ENCODE measurements around the gene DNAH14. TPM values are rescaled to one million over a fixed set of nuclear protein-coding genes. Genes with fewer than 3 reads are reported as not detected.

DNAH14 gene
- polyA plus RNA-seq, 2 of the 4 experiments (the other 2 are of a cell fraction): 15.9 to 35.8 TPM

GRCh38 chr1:225242611-225243010 is 313.1 kb downstream of the DNAH14 start (continued):
- TF ChIP-seq HMGXB4 (CRISPR knock-in tag; IDR thresholded peaks at IDR 0.05; ENCODE audit: borderline replicate concordance): no peak
- TF ChIP-seq MYC (IDR thresholded peaks at IDR 0.05; ENCODE audit: borderline replicate concordance, low read length): no peak
- TF ChIP-seq CHD4 (IDR thresholded peaks at IDR 0.05; ENCODE audit: borderline replicate concordance): no peak
- TF ChIP-seq FOSB (CRISPR knock-in tag; IDR thresholded peaks at IDR 0.05): no peak
- no peak for TF ChIP-seq PHF8 (IDR thresholded peaks at IDR 0.05; ENCODE audit: borderline replicate concordance, low read depth)
- no peak for TF ChIP-seq KDM5A (IDR thresholded peaks at IDR 0.05)

- TF ChIP-seq ZFP36 (IDR thresholded peaks at IDR 0.05; ENCODE audit: borderline replicate concordance, partially characterized antibody) (no peak), ATOH8 (CRISPR knock-in tag; IDR thresholded peaks at IDR 0.05; ENCODE audit: low read depth) (no peak), HOXB13 (CRISPR knock-in tag; IDR thresholded peaks at IDR 0.05; ENCODE audit: low read depth) (no peak), POLR2A (IDR thresholded peaks at IDR 0.05; ENCODE audit: low read length) (no peak), HOXA7 (CRISPR knock-in tag; IDR thresholded peaks at IDR 0.05) (no peak), ZSCAN20 (CRISPR knock-in tag; IDR thresholded peaks at IDR 0.05) (no peak)
- Histone ChIP-seq H3K27ac (no peak overlapping the region), H3K4me2 (no peak overlapping the region), H3K4me3 (no peak overlapping the region), H3K9me3 (no peaks in the 10 kb centered on the region), H3K4me1 (no peaks in the 10 kb centered on the region)
- 56% methylated on average over 4 of the region's 4 CpGs for WGBS (ENCODE audit: missing lambda C conversion rate)
- CTCF ChIA-PET: no interaction called here
- DNase-seq (ENCODE audit: low read depth in 1 of 2, low spot score in 1 of 2): no peak
- FAIRE-seq: no peak
- ATAC-seq: no peak
- POLR2A ChIA-PET: no interaction called here
These were observed 321.0 kb downstream of the DNAH14 start for GRCh38 chr1:225250432-225250831.

GRCh38 chr1:225253173-225253572 is 323.7 kb downstream of the DNAH14 start:
- H3K4me2 ChIP-seq: no peak overlapping the region

More at GRCh38 chr1:225253173-225253572, 323.7 kb downstream of the DNAH14 start:
- CTCF ChIA-PET: interaction anchor here (0.8 kb wide), 1 partner anchor 13 kb away, joined by 3 read pairs; no protein-coding TSS in a partner anchor
- Histone ChIP-seq H3K27ac (no peak overlapping the region), H3K4me3 (no peak overlapping the region), H3K4me1 (no peaks in the 10 kb centered on the region), H3K9me3 (no peaks in the 10 kb centered on the region; the same call in 2 of the 3 replicates)
- no peak for DNase-seq (ENCODE audit: low read depth in 1 of 2, low spot score in 1 of 2)
- POLR2A ChIA-PET: no interaction called here
- FAIRE-seq: no peak
- TF ChIP-seq ZFP36 (IDR thresholded peaks at IDR 0.05; ENCODE audit: borderline replicate concordance, partially characterized antibody) (no peak), NPAS2 (CRISPR knock-in tag; IDR thresholded peaks at IDR 0.05; ENCODE audit: borderline replicate concordance) (no peak), CTCF (IDR thresholded peaks at IDR 0.05) (no peak), PHF8 (IDR thresholded peaks at IDR 0.05; ENCODE audit: borderline replicate concordance, low read depth) (no peak), FOXS1 (CRISPR knock-in tag; IDR thresholded peaks at IDR 0.05) (no peak)
- ATAC-seq: no peak
- 43% methylated on average over 4 of the region's 4 CpGs for WGBS (ENCODE audit: missing lambda C conversion rate)

All from A549 (cell line).